ENCODE data around the gene PLD6.

- no peak for TF ChIP-seq EZH2 (IDR thresholded peaks at IDR 0.05; ENCODE audit: low read length)
- TF ChIP-seq, protein P1, sequence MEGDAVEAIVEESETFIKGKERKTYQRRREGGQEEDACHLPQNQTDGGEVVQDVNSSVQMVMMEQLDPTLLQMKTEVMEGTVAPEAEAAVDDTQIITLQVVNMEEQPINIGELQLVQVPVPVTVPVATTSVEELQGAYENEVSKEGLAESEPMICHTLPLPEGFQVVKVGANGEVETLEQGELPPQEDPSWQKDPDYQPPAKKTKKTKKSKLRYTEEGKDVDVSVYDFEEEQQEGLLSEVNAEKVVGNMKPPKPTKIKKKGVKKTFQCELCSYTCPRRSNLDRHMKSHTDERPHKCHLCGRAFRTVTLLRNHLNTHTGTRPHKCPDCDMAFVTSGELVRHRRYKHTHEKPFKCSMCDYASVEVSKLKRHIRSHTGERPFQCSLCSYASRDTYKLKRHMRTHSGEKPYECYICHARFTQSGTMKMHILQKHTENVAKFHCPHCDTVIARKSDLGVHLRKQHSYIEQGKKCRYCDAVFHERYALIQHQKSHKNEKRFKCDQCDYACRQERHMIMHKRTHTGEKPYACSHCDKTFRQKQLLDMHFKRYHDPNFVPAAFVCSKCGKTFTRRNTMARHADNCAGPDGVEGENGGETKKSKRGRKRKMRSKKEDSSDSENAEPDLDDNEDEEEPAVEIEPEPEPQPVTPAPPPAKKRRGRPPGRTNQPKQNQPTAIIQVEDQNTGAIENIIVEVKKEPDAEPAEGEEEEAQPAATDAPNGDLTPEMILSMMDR (optimal IDR thresholded peaks at IDR 0.05 in 1 of 3, IDR thresholded peaks at IDR 0.05 in 1 of 3, conservative IDR thresholded peaks at IDR 0.05 in 1 of 3; ENCODE audit: extremely low read depth in 1 of 3, insufficient read depth in 2 of 3, low read length in 3 of 3), result no peak
Measured at GRCh38 chr17:17172001-17172939, 33.9 kb downstream of the PLD6 start.
